SHP77 (cell line): ENCODE results near the gene PPM1M.
A peak's percentile ranks its signal among the peaks of the same experiment; 100 is the strongest.
"Not testable (repeated sequence)": the region's sequence is repeated elsewhere in the genome, so short reads cannot be mapped to it uniquely, and the experiment has no call there.

Experiments used
- DNase-seq, 2 experiments: peaks; one replicate each; lab custom pipeline; 2025; lab: John Stamatoyannopoulos, UW

PPM1M gene

GRCh38 chr3:52277972-52278509, 32.5 kb downstream of the PPM1M start:
- peak; percentile 43 to 44 for DNase-seq

- DNase-seq: peak; percentile 76 to 91
These were observed 33.0 kb downstream of the PPM1M start, which contains the start of gene WDR82 for GRCh38 chr3:52278510-52279069. WDR82 (minus strand) TSS chr3:52278649; CDS start chr3:52278361, 288 bp downstream.

GRCh38 chr3:52279596-52279995, 34.0 kb downstream of the PPM1M start:
- DNase-seq: no peak

- DNase-seq: no peak
These were observed 34.5 kb downstream of the PPM1M start for GRCh38 chr3:52280050-52280461.

GRCh38 chr3:52281981-52282801, 36.6 kb downstream of the PPM1M start:
- no peak for DNase-seq

- DNase-seq: no peak
These were observed 37.7 kb downstream of the PPM1M start for GRCh38 chr3:52283306-52283705.

GRCh38 chr3:52284051-52284450, 38.5 kb downstream of the PPM1M start:
- not testable (repeated sequence) for DNase-seq

- no peak for DNase-seq
These were observed 41.2 kb downstream of the PPM1M start for GRCh38 chr3:52286777-52287110.

- no peak for DNase-seq
These were observed 43.1 kb downstream of the PPM1M start for GRCh38 chr3:52288674-52289073.

GRCh38 chr3:52289338-52289746, 43.8 kb downstream of the PPM1M start:
- no peak for DNase-seq

GRCh38 chr3:52289747-52290595, 44.4 kb downstream of the PPM1M start:
- DNase-seq: no peak

GRCh38 chr3:52290596-52291507, 45.3 kb downstream of the PPM1M start:
- no peak for DNase-seq

- no peak for DNase-seq
These were observed 46.1 kb downstream of the PPM1M start for GRCh38 chr3:52291508-52292181.

GRCh38 chr3:52292247-52293065, 46.9 kb downstream of the PPM1M start:
- DNase-seq: no peak

- no peak for DNase-seq
These were observed 48.1 kb downstream of the PPM1M start for GRCh38 chr3:52293491-52294319.

GRCh38 chr3:52294320-52295150, 49.0 kb downstream of the PPM1M start:
- DNase-seq: no peak

- no peak for DNase-seq
These were observed 50.2 kb downstream of the PPM1M start for GRCh38 chr3:52295671-52296208.
